ENCODE data around the gene ELP5. TPM values are rescaled to one million over a fixed set of nuclear protein-coding genes. Genes with fewer than 3 reads are reported as not detected.

The ELP5 gene
- total and polyA plus RNA-seq, 10 of the 15 experiments (the other 5 are each of a cell fraction or from before 2014, with no cell fraction given): 41.1 to 109 (median 77.5) TPM

GRCh38 chr17:7261379-7262191, 9.6 kb downstream of the ELP5 start:
- DNase-seq (ENCODE audit: low read depth, low spot score) (no peak), ATAC-seq (peak; percentile 48), FAIRE-seq (no peak)
- H3K4me3 ChIP-seq: peak overlapping the region; percentile 64
- intact Hi-C loops (cut with micrococcal nuclease; ENCODE audit: unreplicated experiment) (no loop called here), in situ Hi-C loops (cut with MboI) (no loop called here)
- ChIA-PET SMC1A (ENCODE audit: uncharacterized antibody, unreplicated experiment) (no interaction called here), RAD21 (ENCODE audit: unreplicated experiment) (no interaction called here), CTCF (no interaction called here), POLR2A (no interaction called here)
- H3K27me3 ChIP-seq (replicated peaks in 1 of 2; ENCODE audit: control insufficient read depth in 2 of 2, insufficient read depth in 2 of 2, low read length in 1 of 2): peaks cover 3 to 5% of the 10 kb centered on the region in 2 experiments; a peak in 2 of 4 replicates
- H3K4me1 ChIP-seq (ENCODE audit: control insufficient read depth, insufficient read depth, low read length): peaks cover 17% of the 10 kb centered on the region
- TF ChIP-seq SMC3 (IDR thresholded peaks at IDR 0.05; ENCODE audit: borderline replicate concordance, low read length): no peak
- TF ChIP-seq, protein P1, sequence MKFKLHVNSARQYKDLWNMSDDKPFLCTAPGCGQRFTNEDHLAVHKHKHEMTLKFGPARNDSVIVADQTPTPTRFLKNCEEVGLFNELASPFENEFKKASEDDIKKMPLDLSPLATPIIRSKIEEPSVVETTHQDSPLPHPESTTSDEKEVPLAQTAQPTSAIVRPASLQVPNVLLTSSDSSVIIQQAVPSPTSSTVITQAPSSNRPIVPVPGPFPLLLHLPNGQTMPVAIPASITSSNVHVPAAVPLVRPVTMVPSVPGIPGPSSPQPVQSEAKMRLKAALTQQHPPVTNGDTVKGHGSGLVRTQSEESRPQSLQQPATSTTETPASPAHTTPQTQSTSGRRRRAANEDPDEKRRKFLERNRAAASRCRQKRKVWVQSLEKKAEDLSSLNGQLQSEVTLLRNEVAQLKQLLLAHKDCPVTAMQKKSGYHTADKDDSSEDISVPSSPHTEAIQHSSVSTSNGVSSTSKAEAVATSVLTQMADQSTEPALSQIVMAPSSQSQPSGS (IDR thresholded peaks at IDR 0.05; ENCODE audit: low read length): no peak
- peak in 1 of 2 experiments; percentile 73; a peak in 1 of 3 replicates for TF ChIP-seq EGR1 (IDR thresholded peaks at IDR 0.05; ENCODE audit: borderline replicate concordance in 1 of 2, low read depth in 2 of 2, low read length in 2 of 2)
- TF ChIP-seq FOXM1 (IDR thresholded peaks at IDR 0.05; ENCODE audit: low read depth, low read length): no peak
- TF ChIP-seq, protein P2, sequence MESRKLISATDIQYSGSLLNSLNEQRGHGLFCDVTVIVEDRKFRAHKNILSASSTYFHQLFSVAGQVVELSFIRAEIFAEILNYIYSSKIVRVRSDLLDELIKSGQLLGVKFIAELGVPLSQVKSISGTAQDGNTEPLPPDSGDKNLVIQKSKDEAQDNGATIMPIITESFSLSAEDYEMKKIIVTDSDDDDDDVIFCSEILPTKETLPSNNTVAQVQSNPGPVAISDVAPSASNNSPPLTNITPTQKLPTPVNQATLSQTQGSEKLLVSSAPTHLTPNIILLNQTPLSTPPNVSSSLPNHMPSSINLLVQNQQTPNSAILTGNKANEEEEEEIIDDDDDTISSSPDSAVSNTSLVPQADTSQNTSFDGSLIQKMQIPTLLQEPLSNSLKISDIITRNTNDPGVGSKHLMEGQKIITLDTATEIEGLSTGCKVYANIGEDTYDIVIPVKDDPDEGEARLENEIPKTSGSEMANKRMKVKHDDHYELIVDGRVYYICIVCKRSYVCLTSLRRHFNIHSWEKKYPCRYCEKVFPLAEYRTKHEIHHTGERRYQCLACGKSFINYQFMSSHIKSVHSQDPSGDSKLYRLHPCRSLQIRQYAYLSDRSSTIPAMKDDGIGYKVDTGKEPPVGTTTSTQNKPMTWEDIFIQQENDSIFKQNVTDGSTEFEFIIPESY (IDR thresholded peaks at IDR 0.05): no peak
- no peak for TF ChIP-seq SIN3A (IDR thresholded peaks at IDR 0.05; ENCODE audit: low read depth, low read length)
- peak in 1 of 2 experiments; percentile 37; a peak in 1 of 4 replicates for TF ChIP-seq BHLHE40 (IDR thresholded peaks at IDR 0.05; ENCODE audit: borderline replicate concordance in 1 of 2, low read depth in 2 of 2, low read length in 1 of 2)
- TF ChIP-seq, protein P3, sequence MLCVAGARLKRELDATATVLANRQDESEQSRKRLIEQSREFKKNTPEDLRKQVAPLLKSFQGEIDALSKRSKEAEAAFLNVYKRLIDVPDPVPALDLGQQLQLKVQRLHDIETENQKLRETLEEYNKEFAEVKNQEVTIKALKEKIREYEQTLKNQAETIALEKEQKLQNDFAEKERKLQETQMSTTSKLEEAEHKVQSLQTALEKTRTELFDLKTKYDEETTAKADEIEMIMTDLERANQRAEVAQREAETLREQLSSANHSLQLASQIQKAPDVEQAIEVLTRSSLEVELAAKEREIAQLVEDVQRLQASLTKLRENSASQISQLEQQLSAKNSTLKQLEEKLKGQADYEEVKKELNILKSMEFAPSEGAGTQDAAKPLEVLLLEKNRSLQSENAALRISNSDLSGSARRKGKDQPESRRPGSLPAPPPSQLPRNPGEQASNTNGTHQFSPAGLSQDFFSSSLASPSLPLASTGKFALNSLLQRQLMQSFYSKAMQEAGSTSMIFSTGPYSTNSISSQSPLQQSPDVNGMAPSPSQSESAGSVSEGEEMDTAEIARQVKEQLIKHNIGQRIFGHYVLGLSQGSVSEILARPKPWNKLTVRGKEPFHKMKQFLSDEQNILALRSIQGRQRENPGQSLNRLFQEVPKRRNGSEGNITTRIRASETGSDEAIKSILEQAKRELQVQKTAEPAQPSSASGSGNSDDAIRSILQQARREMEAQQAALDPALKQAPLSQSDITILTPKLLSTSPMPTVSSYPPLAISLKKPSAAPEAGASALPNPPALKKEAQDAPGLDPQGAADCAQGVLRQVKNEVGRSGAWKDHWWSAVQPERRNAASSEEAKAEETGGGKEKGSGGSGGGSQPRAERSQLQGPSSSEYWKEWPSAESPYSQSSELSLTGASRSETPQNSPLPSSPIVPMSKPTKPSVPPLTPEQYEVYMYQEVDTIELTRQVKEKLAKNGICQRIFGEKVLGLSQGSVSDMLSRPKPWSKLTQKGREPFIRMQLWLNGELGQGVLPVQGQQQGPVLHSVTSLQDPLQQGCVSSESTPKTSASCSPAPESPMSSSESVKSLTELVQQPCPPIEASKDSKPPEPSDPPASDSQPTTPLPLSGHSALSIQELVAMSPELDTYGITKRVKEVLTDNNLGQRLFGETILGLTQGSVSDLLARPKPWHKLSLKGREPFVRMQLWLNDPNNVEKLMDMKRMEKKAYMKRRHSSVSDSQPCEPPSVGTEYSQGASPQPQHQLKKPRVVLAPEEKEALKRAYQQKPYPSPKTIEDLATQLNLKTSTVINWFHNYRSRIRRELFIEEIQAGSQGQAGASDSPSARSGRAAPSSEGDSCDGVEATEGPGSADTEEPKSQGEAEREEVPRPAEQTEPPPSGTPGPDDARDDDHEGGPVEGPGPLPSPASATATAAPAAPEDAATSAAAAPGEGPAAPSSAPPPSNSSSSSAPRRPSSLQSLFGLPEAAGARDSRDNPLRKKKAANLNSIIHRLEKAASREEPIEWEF (IDR thresholded peaks at IDR 0.05; ENCODE audit: insufficient replicate concordance, low read depth, low read length): no peak
- no peak for TF ChIP-seq TARDBP (IDR thresholded peaks at IDR 0.05; ENCODE audit: borderline replicate concordance)
- TF ChIP-seq IKZF2 (IDR thresholded peaks at IDR 0.05): no peak
- no peak for TF ChIP-seq EP300 (IDR thresholded peaks at IDR 0.05; ENCODE audit: borderline replicate concordance in 1 of 2, control insufficient read depth in 1 of 2, low read depth in 2 of 2, low read length in 2 of 2)
- H3K27ac ChIP-seq (ENCODE audit: control insufficient read depth, insufficient read depth): no peak overlapping the region
- H4K20me1 ChIP-seq (ENCODE audit: control insufficient read depth, insufficient read depth): no peaks in the 10 kb centered on the region
- H2AFZ ChIP-seq (ENCODE audit: control insufficient read depth, low read depth, low read length): peak overlapping the region; percentile 65
- peaks cover 0 to 3% of the 10 kb centered on the region in 2 experiments; a peak in 1 of 4 replicates for H3K36me3 ChIP-seq (ENCODE audit: control insufficient read depth in 2 of 2, insufficient read depth in 2 of 2, low read length in 1 of 2)
- BruUV-seq (replicated peaks): no TSS peak
- no peaks in the 10 kb centered on the region for H3K9me3 ChIP-seq (replicated peaks; ENCODE audit: control insufficient read depth, insufficient read depth, low read length)
- peak overlapping the region; percentile 43 for H3K9ac ChIP-seq (ENCODE audit: control insufficient read depth, insufficient read depth, low read length)
- no peaks in the 10 kb centered on the region for H3K79me2 ChIP-seq (ENCODE audit: control insufficient read depth, insufficient read depth, low read length)
- H3K4me2 ChIP-seq (ENCODE audit: control insufficient read depth, insufficient read depth): peak overlapping the region; percentile 86
- 32% methylated on average over 47 of the region's 71 CpGs for WGBS (ENCODE audit: insufficient coverage, insufficient replicate concordance, low lambda C conversion rate, missing lambda C conversion rate)
